G401 (cell line): ENCODE results near the gene NAMPT. TPM values are rescaled to one million over a fixed set of nuclear protein-coding genes. Genes with fewer than 3 reads are reported as not detected.
A peak's percentile ranks its signal among the peaks of the same experiment; 100 is the strongest.
"Not testable (repeated sequence)": the region's sequence is repeated elsewhere in the genome, so short reads cannot be mapped to it uniquely, and the experiment has no call there.

Source experiments
- DNase-seq: peaks from one replicate; pipeline ENCODE4 v3.0.0-alpha.2; 2015; ENCODE audit warnings: low spot score
- in situ Hi-C: cut with HindIII; loops from 2 replicates; pipeline ENCODE4 v1.10.0; 2016; ENCODE audit warnings: low sequenced_read_pairs, mixed read lengths
- total RNA-seq: library from RNA; depleted of rRNA; stranded (reverse); fragments of >200 nt; shearing (Covaris generic); gene quantifications from 2 replicates; pipeline ENCODE4 v1.2.3, GENCODE V29; 2014

NAMPT gene
- total RNA-seq, 1 experiment from 2014 or later = 107 TPM

- no peak for DNase-seq
- in situ Hi-C loops = no loop called here
Measured at GRCh38 chr7:106309362-106309761, 24.6 kb upstream of the NAMPT start.

GRCh38 chr7:106306256-106306655, 21.5 kb upstream of the NAMPT start:
- no peak for DNase-seq
- in situ Hi-C loops = no loop called here

GRCh38 chr7:106305732-106306131, 20.9 kb upstream of the NAMPT start:
- DNase-seq = no peak
- in situ Hi-C loops = no loop called here

GRCh38 chr7:106304568-106304967, 19.8 kb upstream of the NAMPT start:
- DNase-seq = no peak
- in situ Hi-C loops = no loop called here

- in situ Hi-C loops, DNase-seq: not testable (repeated sequence)
Measured at GRCh38 chr7:106298631-106299030, 13.8 kb upstream of the NAMPT start.

GRCh38 chr7:106298155-106298554, 13.4 kb upstream of the NAMPT start:
- in situ Hi-C loops, DNase-seq: not testable (repeated sequence)

- in situ Hi-C loops = no loop called here
- no peak for DNase-seq
Measured at GRCh38 chr7:106294334-106294733, 9.6 kb upstream of the NAMPT start.

- in situ Hi-C loops = no loop called here
Measured at GRCh38 chr7:106291247-106291646, 6.5 kb upstream of the NAMPT start.

GRCh38 chr7:106290319-106290718, 5.5 kb upstream of the NAMPT start:
- DNase-seq = no peak
- in situ Hi-C loops = no loop called here

More at GRCh38 chr7:106291247-106291646, 6.5 kb upstream of the NAMPT start:
- no peak for DNase-seq

- no peak for DNase-seq
- in situ Hi-C loops = no loop called here
Measured at GRCh38 chr7:106289848-106290247, 5.1 kb upstream of the NAMPT start.

- in situ Hi-C loops = no loop called here
Measured at GRCh38 chr7:106288263-106288662, 3.5 kb upstream of the NAMPT start.

GRCh38 chr7:106287786-106288185, 3.0 kb upstream of the NAMPT start:
- in situ Hi-C loops = no loop called here
- no peak for DNase-seq

More at GRCh38 chr7:106288263-106288662, 3.5 kb upstream of the NAMPT start:
- no peak for DNase-seq

GRCh38 chr7:106285855-106286492, 1.2 kb upstream of the NAMPT start:
- in situ Hi-C loops = no loop called here
- peak; percentile 54 for DNase-seq

- in situ Hi-C loops = no loop called here
- peak; percentile 97 for DNase-seq
Measured at GRCh38 chr7:106285051-106285854, 470 bp upstream of the NAMPT start.

GRCh38 chr7:106283831-106284713, 711 bp downstream of the NAMPT start:
- in situ Hi-C loops = no loop called here
- DNase-seq = peak; percentile 65

- in situ Hi-C loops = no loop called here
Measured at GRCh38 chr7:106283501-106283830, 1.3 kb downstream of the NAMPT start.

GRCh38 chr7:106282852-106283251, 1.9 kb downstream of the NAMPT start:
- no peak for DNase-seq
- in situ Hi-C loops = no loop called here

More at GRCh38 chr7:106283501-106283830, 1.3 kb downstream of the NAMPT start:
- no peak for DNase-seq

- in situ Hi-C loops = no loop called here
Measured at GRCh38 chr7:106282390-106282789, 2.4 kb downstream of the NAMPT start.

GRCh38 chr7:106281585-106282318, 3.0 kb downstream of the NAMPT start:
- in situ Hi-C loops = no loop called here
- DNase-seq = no peak

More at GRCh38 chr7:106282390-106282789, 2.4 kb downstream of the NAMPT start:
- no peak for DNase-seq
